A673 (cell line): Measurements from ENCODE around the gene AMH.

Experiments
- CTCF ChIP-seq: fragments of 300-800, 200-600 bp; sonication (generic); conservative IDR thresholded peaks from 2 replicates; pipeline ENCODE4 v1.5.1; 2017; ENCODE audit warnings: low read depth, mild to moderate bottlenecking, antibody characterized with exemption, low read length, moderate library complexity, mixed read lengths
- EZH2 ChIP-seq: fragments of 200-600 bp; sonication (generic); IDR thresholded peaks from 2 replicates; pipeline ENCODE4 v1.6.1; 2017; ENCODE audit warnings: borderline replicate concordance, low read depth, mild to moderate bottlenecking, mixed read lengths, antibody characterized with exemption, low read length; ENCODE audit not compliant: poor library complexity, severe bottlenecking

- TF ChIP-seq CTCF (no peak), EZH2 (no peak)
These were observed 36.0 kb upstream of the AMH start for GRCh38 chr19:2212861-2213711.
